Measurements from ENCODE around the gene COPS7A.
"Not testable (repeated sequence)": the region's sequence is repeated elsewhere in the genome, so short reads cannot be mapped to it uniquely, and the experiment has no call there.

COPS7A gene

DNA sequence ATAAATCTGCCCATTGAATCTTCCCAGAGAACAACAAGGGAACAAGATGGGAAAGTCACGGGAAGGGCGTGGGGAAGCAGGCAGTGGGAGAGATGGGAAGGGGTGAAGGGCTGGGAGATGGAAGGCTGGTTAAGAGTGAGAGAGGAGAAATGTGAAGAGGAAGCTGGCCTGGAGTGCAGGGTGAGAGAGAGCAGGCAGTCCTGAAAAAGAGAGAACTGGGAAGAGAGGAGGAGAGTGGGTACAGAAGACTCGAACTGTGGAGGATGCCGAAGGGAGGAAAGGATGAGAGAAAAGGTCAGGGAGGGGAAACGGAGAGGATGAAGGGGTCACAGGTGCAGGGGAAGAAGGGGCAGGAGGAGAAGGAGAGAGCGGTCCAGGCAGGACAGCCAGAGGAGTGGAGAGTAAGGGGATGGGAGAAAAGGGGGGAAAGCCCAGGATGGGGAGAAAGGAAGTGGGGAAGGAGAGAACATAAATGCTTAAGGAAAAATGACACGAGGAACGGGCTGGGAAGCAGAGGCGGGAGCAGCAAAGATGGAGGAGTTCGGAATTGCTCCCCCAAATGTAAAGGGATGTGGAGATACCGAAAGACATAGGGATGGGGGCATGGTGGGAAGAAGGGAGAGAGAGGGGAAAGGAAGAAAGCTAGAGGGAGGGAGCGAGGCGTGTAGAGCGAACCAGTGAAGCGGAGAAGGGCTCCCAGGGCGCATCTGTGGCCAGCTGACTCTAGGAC is 24.4 kb upstream of the COPS7A start:
- Histone ChIP-seq H3K4me3 (replicated peaks; ENCODE audit: low read depth, low read length) (no peak overlapping the region), H3K27me3 (replicated peaks; ENCODE audit: control insufficient read depth, insufficient read depth, low read length) (peaks cover 1% of the 10 kb centered on the region), H3K36me3 (ENCODE audit: control insufficient read depth, insufficient read depth, low read length) (no peaks in the 10 kb centered on the region)
- TF ChIP-seq CTCF (IDR thresholded peaks at IDR 0.05; ENCODE audit: insufficient read depth, low read length, poor library complexity, severe bottlenecking) = no peak
- DNase-seq (ENCODE audit: extremely low read depth, insufficient read length) = no peak

DNA sequence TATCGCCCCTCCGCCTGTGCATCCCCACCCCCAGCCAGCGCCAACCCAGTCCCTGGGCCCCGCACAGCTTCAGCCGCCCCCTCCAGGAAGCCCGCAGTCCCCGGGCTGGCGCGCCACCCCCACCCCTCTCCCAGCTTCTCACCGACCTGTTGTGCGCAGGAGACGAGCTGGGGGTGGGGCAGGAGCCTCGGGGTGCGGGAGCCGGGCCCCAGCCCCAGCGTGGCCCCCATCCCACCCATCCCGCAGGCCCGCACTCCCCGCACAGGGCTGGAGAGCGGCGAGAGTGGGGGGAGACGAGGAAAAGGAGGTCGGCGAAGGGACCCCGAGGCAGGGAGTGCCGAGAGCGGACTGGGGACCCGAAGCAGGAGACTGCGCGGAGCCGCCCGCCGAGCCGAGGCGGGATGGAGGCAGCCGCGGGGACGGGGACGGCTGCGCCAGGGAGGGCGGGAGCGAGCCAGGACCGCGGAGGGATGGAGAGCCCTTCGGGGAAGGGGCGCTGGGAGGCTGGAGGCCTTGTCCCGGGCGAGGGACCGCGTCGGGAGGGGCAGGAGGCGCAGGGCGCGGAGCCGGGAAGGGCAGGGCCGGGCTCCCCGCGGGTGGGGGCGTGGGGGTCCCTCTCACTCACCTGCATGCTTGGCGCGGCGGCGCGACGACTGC is 23.7 kb upstream of the COPS7A start:
- Histone ChIP-seq H3K4me3 (replicated peaks; ENCODE audit: low read depth, low read length) (peak overlapping the region; percentile 38), H3K36me3 (ENCODE audit: control insufficient read depth, insufficient read depth, low read length) (no peaks in the 10 kb centered on the region), H3K27me3 (replicated peaks; ENCODE audit: control insufficient read depth, insufficient read depth, low read length) (peaks cover 1% of the 10 kb centered on the region)
- no peak for TF ChIP-seq CTCF (IDR thresholded peaks at IDR 0.05; ENCODE audit: insufficient read depth, low read length, poor library complexity, severe bottlenecking)
- DNase-seq (ENCODE audit: extremely low read depth, insufficient read length) = no peak

DNA sequence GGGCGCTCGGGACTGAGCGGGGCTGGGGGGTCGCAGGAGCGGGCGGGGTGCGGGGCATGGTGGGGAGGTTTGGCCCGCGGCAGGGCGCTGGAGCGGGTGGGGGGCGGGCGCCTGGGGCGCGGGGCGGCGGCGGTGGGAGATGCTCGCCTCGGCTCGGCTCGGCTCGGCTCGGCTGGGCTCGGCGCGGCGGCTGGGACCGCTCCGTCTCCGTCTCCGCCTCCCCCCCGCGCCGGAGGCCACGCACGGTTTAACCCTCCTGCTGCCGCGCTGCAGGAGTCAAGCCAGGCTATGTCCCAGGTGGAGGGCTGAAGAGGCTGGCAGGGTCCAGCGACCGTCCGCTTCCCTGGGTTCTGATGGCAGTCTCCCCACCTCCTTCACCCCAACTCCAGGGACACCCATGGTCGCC is 23.2 kb upstream of the COPS7A start, which contains the start of gene PIANP:
TSS of gene PIANP (minus strand) at position 170 of the 406 bp plus-strand sequence. CDS start 2,754 bp downstream, outside the sequence.
- Histone ChIP-seq H3K27me3 (replicated peaks; ENCODE audit: control insufficient read depth, insufficient read depth, low read length) (peaks cover 1% of the 10 kb centered on the region), H3K36me3 (ENCODE audit: control insufficient read depth, insufficient read depth, low read length) (no peaks in the 10 kb centered on the region), H3K4me3 (replicated peaks; ENCODE audit: low read depth, low read length) (peak within 1 kb of the TSS; percentile 38)
- no peak for DNase-seq (ENCODE audit: extremely low read depth, insufficient read length)
- TF ChIP-seq CTCF (IDR thresholded peaks at IDR 0.05; ENCODE audit: insufficient read depth, low read length, poor library complexity, severe bottlenecking) = no peak

GRCh38 chr12:6701078-6701768 is 22.6 kb upstream of the COPS7A start:
- no peak overlapping the region for H3K4me3 ChIP-seq (replicated peaks; ENCODE audit: low read depth, low read length)
- no peak for TF ChIP-seq CTCF (IDR thresholded peaks at IDR 0.05; ENCODE audit: insufficient read depth, low read length, poor library complexity, severe bottlenecking)
- H3K27me3 ChIP-seq (replicated peaks; ENCODE audit: control insufficient read depth, insufficient read depth, low read length) = peaks cover 1% of the 10 kb centered on the region
- no peaks in the 10 kb centered on the region for H3K36me3 ChIP-seq (ENCODE audit: control insufficient read depth, insufficient read depth, low read length)
- no peak for DNase-seq (ENCODE audit: extremely low read depth, insufficient read length)

- no peak overlapping the region for H3K4me3 ChIP-seq (replicated peaks; ENCODE audit: low read depth, low read length)
- H3K36me3 ChIP-seq (ENCODE audit: control insufficient read depth, insufficient read depth, low read length) = no peaks in the 10 kb centered on the region
- peak; percentile 4 for TF ChIP-seq CTCF (IDR thresholded peaks at IDR 0.05; ENCODE audit: insufficient read depth, low read length, poor library complexity, severe bottlenecking)
- no peak for DNase-seq (ENCODE audit: extremely low read depth, insufficient read length)
- peaks cover 1% of the 10 kb centered on the region for H3K27me3 ChIP-seq (replicated peaks; ENCODE audit: control insufficient read depth, insufficient read depth, low read length)
These were observed 20.2 kb upstream of the COPS7A start for GRCh38 chr12:6703631-6704030.

DNA sequence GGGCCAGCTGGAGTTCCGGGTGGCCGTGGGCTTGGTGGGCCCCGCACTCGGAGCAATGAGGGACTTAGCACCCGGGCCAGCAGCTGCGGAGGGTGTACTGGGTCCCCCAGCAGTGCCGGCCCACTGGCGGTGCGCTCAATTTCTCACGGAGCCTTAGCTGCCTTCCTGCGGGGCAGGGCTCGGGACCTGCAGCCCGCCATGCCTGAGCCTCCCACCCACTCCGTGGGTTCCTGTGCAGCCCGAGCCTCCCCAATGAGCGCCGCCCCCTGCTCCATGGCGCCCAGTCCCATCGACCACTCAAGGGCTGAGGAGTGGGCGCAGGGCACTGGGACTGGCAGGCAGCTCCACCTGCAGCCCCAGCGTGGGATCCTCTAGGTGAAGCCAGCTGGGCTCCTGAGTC is 15.5 kb upstream of the COPS7A start:
- not testable (repeated sequence) for H3K36me3 ChIP-seq (ENCODE audit: control insufficient read depth, insufficient read depth, low read length); H3K4me3 ChIP-seq (replicated peaks; ENCODE audit: low read depth, low read length); H3K27me3 ChIP-seq (replicated peaks; ENCODE audit: control insufficient read depth, insufficient read depth, low read length); DNase-seq (ENCODE audit: extremely low read depth, insufficient read length)
